Esophagus squamous epithelium (tissue), 5 donors: ENCODE results near the gene PKP1. TPM values are rescaled to one million over a fixed set of nuclear protein-coding genes. Genes with fewer than 3 reads are reported as not detected.
A peak's percentile ranks its signal among the peaks of the same experiment; 100 is the strongest.

Experiments
- DNase-seq: peaks from one replicate; lab custom pipeline; 2025; lab: John Stamatoyannopoulos, UW
- H3K27ac ChIP-seq, 4 donors: fragments of 200-600 bp; sonication (generic); one replicate each; pipeline ENCODE4 v1.5.1; 2016 to 2019; ENCODE audit warnings: mild to moderate bottlenecking in 1 of 4
- H3K27me3 ChIP-seq, 4 donors: fragments of 200-600 bp; sonication (generic); 1 replicate in 3 of 4; 2 replicates in 1 of 4; pipeline versions ENCODE4 v1.5.1 to v1.6.0; 2017 to 2021; ENCODE audit warnings: antibody characterized with exemption in 1 of 4
- H3K36me3 ChIP-seq, 3 donors: fragments of 200-600 bp; sonication (generic); one replicate each; pipeline ENCODE4 v1.5.1; 2016 to 2019
- H3K4me1 ChIP-seq, 3 donors: fragments of 200-600 bp; sonication (generic); one replicate each; pipeline ENCODE4 v1.5.1; 2017 to 2019
- H3K4me3 ChIP-seq, 4 donors: fragments of 200-600 bp; sonication (generic); 1 replicate in 3 of 4; 2 replicates in 1 of 4; pipeline ENCODE4 v1.5.1; 2016 to 2019; ENCODE audit warnings: mild to moderate bottlenecking in 2 of 4, moderate library complexity in 1 of 4
- H3K9me3 ChIP-seq, 3 donors: fragments of 200-600 bp; sonication (generic); one replicate each; pipeline ENCODE4 v1.5.1; 2016 to 2019
- POLR2A ChIP-seq, 4 donors: fragments of 450-650 bp; IDR thresholded peaks; one replicate each; pipeline ENCODE4 v1.6.1; 2017; ENCODE audit warnings: antibody characterized with exemption in 4 of 4, mild to moderate bottlenecking in 4 of 4, moderate library complexity in 3 of 4
- WGBS, 2 donors: methylation state at CpG; one replicate each; pipeline ENCODE4 v1.1.5; 2018; 5-methylcytosine and 5-hydroxymethylcytosine counted together
- intact Hi-C: fragments of 100-400 bp; cut with DNase I; formaldehyde crosslinking; loops from one replicate; pipeline ENCODE4 v1.15.0; 2022
- total RNA-seq, 4 donors: library from RNA; depleted of rRNA; stranded (reverse); fragments of >200 nt; gene quantifications; one replicate each; pipeline ENCODE4 v1.1.0, GENCODE V29; 2016
- TF ChIP-seq, protein P1 (sequence below), 6 experiments: fragments of 450-650 bp in 4 of 6; fragments of 200-600 bp in 2 of 6; sonication (generic) in 2 of 6; IDR thresholded peaks; one replicate each; pipeline ENCODE4 v1.5.1; 2016 to 2019; ENCODE audit warnings: antibody characterized with exemption in 6 of 6, mild to moderate bottlenecking in 4 of 6, moderate library complexity in 4 of 6
- donor health status: DM: yes; HTN: yes; CAD: no.

PKP1 gene
- total RNA-seq, 4 donors from 2014 or later, result 263 to 706 (median 410) TPM

DNA sequence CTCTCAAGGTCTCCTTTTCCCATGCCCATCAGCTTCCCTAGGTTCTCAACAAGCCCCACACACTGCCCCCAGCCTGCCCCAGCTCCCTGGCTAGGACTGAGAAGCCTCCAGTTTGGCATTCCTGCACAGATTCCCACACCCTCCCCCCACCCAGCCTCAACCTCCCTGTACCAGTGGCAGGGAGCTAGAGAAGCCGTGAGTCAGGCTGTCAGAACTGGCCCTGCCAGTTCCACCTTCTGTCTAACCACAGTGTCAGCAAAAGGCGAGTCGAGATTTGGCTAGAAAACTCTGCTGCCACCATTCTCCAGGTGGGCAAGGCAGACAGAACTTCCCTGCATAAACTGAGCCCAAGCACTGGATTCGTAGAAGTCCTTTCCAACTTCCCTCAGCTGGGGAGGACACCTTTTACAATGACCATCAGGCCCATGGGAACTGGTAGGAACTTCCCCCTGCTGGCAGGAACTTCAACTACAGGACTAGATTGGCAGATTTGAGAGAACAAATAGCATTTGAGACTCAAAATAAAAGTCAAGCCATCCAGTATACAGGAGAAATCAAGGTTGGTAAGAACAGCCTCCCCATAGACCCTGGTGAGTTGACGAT, 63.1 kb downstream of the PKP1 start:
- Histone ChIP-seq H3K9me3 (no peaks in the 10 kb centered on the region), H3K4me1 (peaks cover 18 to 66% (median 30%) of the 10 kb centered on the region in 3 donors), H3K27me3 (peaks cover 0 to 14% (median 0%) of the 10 kb centered on the region in 4 donors), H3K27ac (peak overlapping the region; percentile 62 to 87 (median 77)), H3K36me3 (no peaks in the 10 kb centered on the region), H3K4me3 (no peak overlapping the region)
- no peak for DNase-seq
- TF ChIP-seq POLR2A (IDR thresholded peaks at IDR 0.05), result no peak
- TF ChIP-seq, protein P1, sequence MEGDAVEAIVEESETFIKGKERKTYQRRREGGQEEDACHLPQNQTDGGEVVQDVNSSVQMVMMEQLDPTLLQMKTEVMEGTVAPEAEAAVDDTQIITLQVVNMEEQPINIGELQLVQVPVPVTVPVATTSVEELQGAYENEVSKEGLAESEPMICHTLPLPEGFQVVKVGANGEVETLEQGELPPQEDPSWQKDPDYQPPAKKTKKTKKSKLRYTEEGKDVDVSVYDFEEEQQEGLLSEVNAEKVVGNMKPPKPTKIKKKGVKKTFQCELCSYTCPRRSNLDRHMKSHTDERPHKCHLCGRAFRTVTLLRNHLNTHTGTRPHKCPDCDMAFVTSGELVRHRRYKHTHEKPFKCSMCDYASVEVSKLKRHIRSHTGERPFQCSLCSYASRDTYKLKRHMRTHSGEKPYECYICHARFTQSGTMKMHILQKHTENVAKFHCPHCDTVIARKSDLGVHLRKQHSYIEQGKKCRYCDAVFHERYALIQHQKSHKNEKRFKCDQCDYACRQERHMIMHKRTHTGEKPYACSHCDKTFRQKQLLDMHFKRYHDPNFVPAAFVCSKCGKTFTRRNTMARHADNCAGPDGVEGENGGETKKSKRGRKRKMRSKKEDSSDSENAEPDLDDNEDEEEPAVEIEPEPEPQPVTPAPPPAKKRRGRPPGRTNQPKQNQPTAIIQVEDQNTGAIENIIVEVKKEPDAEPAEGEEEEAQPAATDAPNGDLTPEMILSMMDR (IDR thresholded peaks at IDR 0.05), result peak in 5 of 6 experiments; percentile 59 to 87 (median 72)
- WGBS, 2 donors, result 16 to 35% methylated on average over 2 to 5 of the region's 5 CpGs
- intact Hi-C loops, result loop anchor here (5.0 kb wide), 1 partner anchor 89 kb away; no protein-coding TSS in a partner anchor

DNA sequence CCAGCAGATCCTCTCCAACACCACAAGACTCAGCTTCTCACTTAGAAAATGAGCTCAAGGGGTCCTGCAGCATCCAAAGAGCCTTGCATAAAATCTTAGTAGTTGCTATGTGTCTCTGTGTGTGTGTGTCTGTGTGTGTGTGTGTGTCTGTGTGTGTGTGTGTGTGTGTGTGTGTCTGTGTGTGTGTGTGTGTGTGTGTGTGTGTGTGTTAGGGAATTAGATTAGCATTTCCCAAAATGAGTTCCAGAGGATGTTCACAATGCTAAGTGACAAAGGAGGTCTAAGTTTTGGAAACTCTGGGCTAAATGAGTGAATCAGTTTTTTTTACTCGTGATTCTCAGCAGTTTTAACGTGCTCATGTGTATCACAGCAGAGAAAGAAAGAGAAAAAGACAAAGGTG, 63.7 kb downstream of the PKP1 start:
- TF ChIP-seq POLR2A (IDR thresholded peaks at IDR 0.05), result no peak
- TF ChIP-seq, protein P1 (IDR thresholded peaks at IDR 0.05), result no peak
- Histone ChIP-seq H3K27me3 (peaks cover 0 to 14% (median 0%) of the 10 kb centered on the region in 4 donors), H3K36me3 (no peaks in the 10 kb centered on the region), H3K27ac (peak overlapping the region; percentile 44 to 87 (median 77)), H3K9me3 (no peaks in the 10 kb centered on the region), H3K4me3 (no peak overlapping the region), H3K4me1 (peaks cover 18 to 66% (median 30%) of the 10 kb centered on the region in 3 donors)
- DNase-seq, result no peak
- WGBS, 2 donors, result 17 to 26% methylated on average over 2 of the region's 2 CpGs
- intact Hi-C loops, result loop anchor here (5.0 kb wide), 1 partner anchor 90 kb away; no protein-coding TSS in a partner anchor

DNA sequence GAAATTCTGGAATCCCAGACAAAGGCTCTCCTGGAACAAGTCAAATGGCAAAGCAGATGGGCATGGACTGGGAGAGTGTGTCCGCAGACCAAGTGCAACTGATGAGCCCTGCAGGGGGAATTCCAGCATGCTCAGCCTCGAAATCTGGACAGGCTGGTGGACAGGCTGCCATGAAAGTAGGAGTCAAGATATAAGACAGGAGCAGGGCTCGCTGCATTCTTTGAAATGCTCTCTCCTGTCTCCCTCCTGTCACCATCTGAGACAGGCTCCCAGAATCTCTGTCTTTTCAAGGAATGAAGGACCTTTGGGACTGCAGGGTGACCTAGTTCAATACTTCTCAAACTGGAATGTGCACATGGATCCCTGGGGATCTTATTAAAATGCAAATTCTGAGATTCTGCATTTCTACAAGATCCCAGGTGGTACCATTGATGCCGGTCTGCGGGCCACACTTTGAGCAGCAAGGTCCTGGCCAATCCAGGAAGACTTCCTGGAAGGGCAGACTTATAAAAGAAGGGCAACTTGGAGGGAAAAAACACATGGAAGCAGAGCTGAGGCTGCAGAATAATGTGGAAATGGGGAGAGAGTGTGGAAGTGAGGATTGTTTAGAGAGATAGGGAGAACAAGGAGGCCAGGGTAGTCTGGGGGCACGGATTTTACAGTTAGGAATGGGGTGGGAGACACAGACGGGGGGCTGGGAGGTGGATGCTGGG, 64.3 kb downstream of the PKP1 start:
- Histone ChIP-seq H3K27ac (peak overlapping the region in 3 of 4 donors; percentile 69 to 87 (median 85)), H3K9me3 (no peaks in the 10 kb centered on the region), H3K4me3 (no peak overlapping the region), H3K36me3 (no peaks in the 10 kb centered on the region), H3K27me3 (peaks cover 0 to 14% (median 0%) of the 10 kb centered on the region in 4 donors), H3K4me1 (peaks cover 18 to 67% (median 30%) of the 10 kb centered on the region in 3 donors)
- no peak for DNase-seq
- 31 to 43% methylated on average over 7 of the region's 7 CpGs for WGBS, 2 donors
- intact Hi-C loops, result loop anchor here (5.0 kb wide), 1 partner anchor 90 kb away; no protein-coding TSS in a partner anchor
- no peak for TF ChIP-seq POLR2A (IDR thresholded peaks at IDR 0.05)
- TF ChIP-seq, protein P1 (IDR thresholded peaks at IDR 0.05), result no peak

DNA sequence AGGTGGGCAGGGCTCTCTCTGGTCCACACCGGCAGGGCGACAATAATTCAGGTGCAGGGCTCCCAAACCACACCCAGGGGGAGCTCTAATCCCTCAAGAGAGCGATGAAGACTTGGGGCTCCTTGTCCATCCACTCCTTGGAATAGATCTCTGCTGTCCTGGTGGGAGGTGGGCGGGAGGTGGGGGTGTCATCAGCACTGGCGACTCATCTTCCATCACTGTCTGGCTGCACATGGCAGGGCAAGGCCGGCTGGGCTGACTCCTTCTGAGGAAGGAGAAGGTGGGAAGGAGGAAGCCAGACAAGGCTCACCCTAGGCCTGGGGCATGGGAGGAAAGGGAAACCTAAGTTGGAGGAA, 64.9 kb downstream of the PKP1 start:
- peak overlapping the region in 2 of 4 donors; percentile 85 to 87 for H3K27ac ChIP-seq
- intact Hi-C loops, result loop anchor here (5.0 kb wide), 1 partner anchor 91 kb away; no protein-coding TSS in a partner anchor
- peaks cover 0 to 16% (median 0%) of the 10 kb centered on the region in 4 donors for H3K27me3 ChIP-seq
- TF ChIP-seq, protein P1 (IDR thresholded peaks at IDR 0.05), result peak in 5 of 6 experiments; percentile 44 to 78 (median 54)
- no peak for TF ChIP-seq POLR2A (IDR thresholded peaks at IDR 0.05)
- H3K4me1 ChIP-seq, result peaks cover 22 to 73% (median 32%) of the 10 kb centered on the region in 3 donors
- H3K36me3 ChIP-seq, result no peaks in the 10 kb centered on the region
- no peaks in the 10 kb centered on the region for H3K9me3 ChIP-seq
- DNase-seq, result no peak
- H3K4me3 ChIP-seq, result no peak overlapping the region
- 13 to 14% methylated on average over 6 of the region's 6 CpGs for WGBS, 2 donors

DNA sequence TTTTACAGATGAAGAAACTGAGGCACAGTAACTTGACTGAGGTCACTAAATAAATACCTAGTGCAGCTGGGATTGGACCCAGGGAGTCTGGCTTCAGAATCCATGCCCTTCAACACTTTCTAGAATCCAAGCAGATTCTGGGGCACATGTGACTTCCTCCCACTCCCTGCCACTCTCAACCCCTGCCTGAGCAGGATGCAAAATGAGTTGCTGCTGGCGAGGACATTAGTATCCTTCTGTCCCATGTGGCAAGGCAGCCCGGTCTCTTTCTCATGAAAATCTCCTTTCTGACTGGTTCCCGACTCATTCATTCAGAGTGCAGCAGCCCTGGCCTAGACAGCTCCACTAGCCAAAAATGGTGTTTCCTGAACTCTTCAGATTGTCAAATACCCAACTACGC, 65.8 kb downstream of the PKP1 start:
- Histone ChIP-seq H3K4me3 (no peak overlapping the region), H3K4me1 (peaks cover 25 to 79% (median 40%) of the 10 kb centered on the region in 3 donors), H3K27ac (no peak overlapping the region), H3K36me3 (no peaks in the 10 kb centered on the region), H3K27me3 (peaks cover 0 to 25% (median 0%) of the 10 kb centered on the region in 4 donors), H3K9me3 (no peaks in the 10 kb centered on the region)
- no peak for TF ChIP-seq POLR2A (IDR thresholded peaks at IDR 0.05)
- TF ChIP-seq, protein P1 (IDR thresholded peaks at IDR 0.05), result no peak
- WGBS, 2 donors, result 81 to 88% methylated on average over 4 of the region's 4 CpGs
- intact Hi-C loops, result loop anchor here (5.0 kb wide), 1 partner anchor 92 kb away; no protein-coding TSS in a partner anchor
- no peak for DNase-seq
